Endothelial cell of umbilical vein (primary cell): Measurements from ENCODE around the gene AMN1. TPM values are rescaled to one million over a fixed set of nuclear protein-coding genes. Genes with fewer than 3 reads are reported as not detected.

Source experiments
- BruUV-seq: library from RNA; stranded (reverse); fragments of 400-500 nt; replicated peaks from 2 replicates; lab custom pipeline; 2021; lab: Mats Ljungman, UMichigan
- CTCF ChIA-PET: fragments of 300-600, 350-600 bp; sonication (Branson Sonifier 250); formaldehyde crosslinking; loops from one replicate; lab custom pipeline; 2021; ENCODE audit warnings: antibody characterized with exemption, inconsistent platforms; lab: Charles Lee
- POLR2A ChIA-PET: fragments of 300-600, 350-600 bp; sonication (Branson Sonifier 250); formaldehyde crosslinking; loops from one replicate; lab custom pipeline; 2021; ENCODE audit warnings: antibody characterized with exemption, inconsistent platforms; lab: Charles Lee
- DNase-seq: peaks from one replicate; pipeline ENCODE4 v3.0.0-alpha.2; 2011; ENCODE audit warnings: low read depth, low spot score
- FAIRE-seq: peaks from 2 replicates; lab custom pipeline; 2011; peaks lifted over from hg19 to GRCh38; lab: Jason Lieb, UNC
- H2AFZ ChIP-seq: 2 replicates; pipeline ENCODE4 v1.6.0; 2012; ENCODE audit warnings: low read depth, low read length, control low read depth, inconsistent platforms
- H3K27ac ChIP-seq: 2 replicates; pipeline ENCODE4 v1.5.1; 2011; ENCODE audit warnings: low read depth, mild to moderate bottlenecking, control low read depth, low read length, moderate library complexity; ENCODE audit not compliant: insufficient read depth
- H3K27me3 ChIP-seq, 2 experiments: 2 replicates each; pipeline versions ENCODE4 v1.6.0 to v1.6.1; 2011; ENCODE audit warnings: low read length in 2 of 2, mixed read lengths in 1 of 2; ENCODE audit not compliant: control insufficient read depth in 2 of 2, insufficient read depth in 2 of 2
- H3K36me3 ChIP-seq, 2 experiments: 2 replicates in 1 of 2; 3 replicates in 1 of 2; pipeline ENCODE4 v1.5.1; 2011; ENCODE audit warnings: low read length in 2 of 2, mild to moderate bottlenecking in 1 of 2, moderate library complexity in 1 of 2; ENCODE audit not compliant: control insufficient read depth in 2 of 2, insufficient read depth in 2 of 2; ENCODE audit errors: extremely low read depth in 1 of 2
- H3K4me1 ChIP-seq: 3 replicates; pipeline ENCODE4 v1.5.1; 2011; ENCODE audit warnings: mild to moderate bottlenecking, low read length; ENCODE audit not compliant: control insufficient read depth, insufficient read depth; ENCODE audit errors: extremely low read depth
- H3K4me2 ChIP-seq: 2 replicates; pipeline ENCODE4 v1.6.1; 2011; ENCODE audit warnings: low read length, control low read depth, mixed read lengths; ENCODE audit not compliant: insufficient read depth
- H3K4me3 ChIP-seq, 3 experiments: fragments of 200-600 bp in 1 of 3; sonication (generic), shearing (Covaris generic) in 1 of 3; replicated peaks in 1 of 3; 2 replicates each; pipeline ENCODE4 v1.5.1; 2011 to 2016; ENCODE audit warnings: control low read depth in 3 of 3, low read length in 3 of 3, mild to moderate bottlenecking in 2 of 3, inconsistent platforms in 1 of 3, low read depth in 1 of 3, moderate library complexity in 1 of 3; ENCODE audit not compliant: insufficient read depth in 1 of 3
- H3K79me2 ChIP-seq: 2 replicates; pipeline ENCODE4 v1.6.0; 2012; ENCODE audit warnings: low read length, inconsistent platforms; ENCODE audit not compliant: control insufficient read depth, insufficient read depth
- H3K9ac ChIP-seq: replicated peaks from 2 replicates; pipeline ENCODE3; 2011; ENCODE audit warnings: low read length, control low read depth; ENCODE audit not compliant: insufficient read depth; ENCODE audit errors: extremely low read depth
- H3K9me1 ChIP-seq: replicated peaks from 3 replicates; pipeline ENCODE4 v1.6.0; 2011; ENCODE audit warnings: mild to moderate bottlenecking, low read length; ENCODE audit not compliant: control insufficient read depth, insufficient read depth; ENCODE audit errors: extremely low read depth
- H3K9me3 ChIP-seq: replicated peaks from 2 replicates; pipeline ENCODE4 v1.5.1; 2012; ENCODE audit warnings: low read length, inconsistent platforms; ENCODE audit not compliant: control insufficient read depth, insufficient read depth
- H4K20me1 ChIP-seq: replicated peaks from 2 replicates; pipeline ENCODE3; 2011; ENCODE audit warnings: mild to moderate bottlenecking, low read length; ENCODE audit not compliant: control insufficient read depth, insufficient read depth; ENCODE audit errors: extremely low read depth
- CTCF ChIP-seq, 2 donors: IDR thresholded peaks; 1 replicate in 1 of 2; 2 replicates in 1 of 2; pipeline ENCODE4 v1.5.1; 2011; ENCODE audit warnings: low read length in 2 of 2, mild to moderate bottlenecking in 2 of 2, moderate library complexity in 2 of 2, control low read depth in 1 of 2, inconsistent platforms in 1 of 2, low read depth in 1 of 2; ENCODE audit not compliant: insufficient read depth in 1 of 2; ENCODE audit errors: extremely low read depth in 1 of 2
- EZH2 ChIP-seq: IDR thresholded peaks from 2 replicates; pipeline ENCODE4 v1.6.1; 2012; ENCODE audit warnings: borderline replicate concordance, low read depth, mild to moderate bottlenecking, moderate library complexity, low read length, inconsistent platforms; ENCODE audit not compliant: severe bottlenecking
- FOS ChIP-seq: IDR thresholded peaks from 2 replicates; pipeline ENCODE4 v1.6.1; 2011; ENCODE audit warnings: mild to moderate bottlenecking, low read length, moderate library complexity, borderline replicate concordance; ENCODE audit not compliant: insufficient read depth
- GATA2 ChIP-seq: IDR thresholded peaks from 2 replicates; pipeline ENCODE4 v1.7.0; 2011; ENCODE audit warnings: low read depth, mild to moderate bottlenecking, moderate library complexity, mixed read lengths, low read length; ENCODE audit not compliant: insufficient read length, insufficient read depth
- JUN ChIP-seq: IDR thresholded peaks from 2 replicates; pipeline ENCODE4 v1.6.1; 2011; ENCODE audit warnings: borderline replicate concordance, low read depth; ENCODE audit not compliant: insufficient read length, insufficient read depth
- MAX ChIP-seq: IDR thresholded peaks from 2 replicates; pipeline ENCODE4 v1.6.1; 2011; ENCODE audit not compliant: insufficient read depth, insufficient read length
- MYC ChIP-seq: IDR thresholded peaks from one replicate; pipeline ENCODE4 v1.6.1; 2011; ENCODE audit warnings: mild to moderate bottlenecking, low read depth, low read length
- POLR2A ChIP-seq: IDR thresholded peaks from 2 replicates; pipeline ENCODE4 v1.6.1; 2012; ENCODE audit warnings: low read depth, mild to moderate bottlenecking, control low read depth, low read length
- POLR2AphosphoS5 ChIP-seq: IDR thresholded peaks from 2 replicates; pipeline ENCODE4 v1.6.1; 2012; ENCODE audit warnings: low read depth, mild to moderate bottlenecking, control low read depth, low read length, moderate library complexity; ENCODE audit not compliant: insufficient read depth
- dilution Hi-C: fragments of 300-500 bp; cut with MboI; formaldehyde crosslinking; loops from one replicate; pipeline ENCODE4 v1.15.0; 2019; ENCODE audit warnings: low sequenced_read_pairs; ENCODE audit not compliant: extremely low pct_ligation_motif_present
- intact Hi-C: fragments of 100-400 bp; cut with micrococcal nuclease; formaldehyde crosslinking; loops from one replicate; pipeline ENCODE4 v1.10.0; 2022
- polyA plus RNA-seq, 4 experiments: library from polyadenylated mRNA; depleted of rRNA in 3 of 4; stranded (reverse) in 3 of 4; unstranded in 1 of 4; fragments of >200 nt; gene quantifications; 2 replicates each; pipeline versions ENCODE4 v1.2.1 to v1.2.3, GENCODE V29; 2011 to 2012; ENCODE audit warnings: missing spikeins in 1 of 4
- total RNA-seq: library from RNA; stranded (reverse); gene quantifications from 2 replicates; pipeline ENCODE4 v1.2.3, GENCODE V29; 2021

AMN1 gene
- total and polyA plus RNA-seq, 2 donors (not counting 3 experiments of a cell fraction or from before 2014, with no cell fraction given) = 8.5 to 18.0 TPM

- Histone ChIP-seq H3K4me1 (peaks cover 9% of the 10 kb centered on the region), H3K9ac (no peak overlapping the region), H3K79me2 (peaks cover 1% of the 10 kb centered on the region), H3K9me3 (no peaks in the 10 kb centered on the region), H4K20me1 (no peaks in the 10 kb centered on the region), H3K4me2 (no peak overlapping the region), H3K9me1 (no peaks in the 10 kb centered on the region), H3K27ac (no peak overlapping the region), H2AFZ (no peak overlapping the region), H3K4me3 (no peak overlapping the region), H3K36me3 (no peaks in the 10 kb centered on the region), H3K27me3 (no peaks in the 10 kb centered on the region)
- dilution Hi-C loops = no loop called here
- intact Hi-C loops = no loop called here
- CTCF ChIA-PET = interaction anchor here (0.6 to 1.4 kb wide), 2 partner anchors 10 to 173 kb away, joined by 3 read pairs; no protein-coding TSS in a partner anchor
- TF ChIP-seq MYC = no peak
- TF ChIP-seq MAX = no peak
- no peak for TF ChIP-seq CTCF (IDR thresholded peaks at IDR 0.05; ENCODE audit: extremely low read depth in 1 of 2, insufficient read depth in 1 of 2, low read depth in 1 of 2, low read length in 2 of 2)
- no peak for TF ChIP-seq POLR2A
- no peak for TF ChIP-seq JUN
- no peak for TF ChIP-seq POLR2AphosphoS5
- no peak for TF ChIP-seq FOS
- no peak for TF ChIP-seq GATA2
- TF ChIP-seq EZH2 = no peak
- POLR2A ChIA-PET = no interaction called here
- no TSS peak for BruUV-seq
- DNase-seq = no peak
- no peak for FAIRE-seq
Observed at GRCh38 chr12:31724557-31724956, 4.3 kb downstream of the AMN1 start.
